HG03095 (cell line): ENCODE measurements around the gene MOSPD3.

Experiments used
- ATAC-seq: cut with Tn5 transposase; IDR thresholded peaks from one replicate; pipeline ENCODE4 v1.9.1; 2021; ENCODE audit warnings: moderate library complexity; ENCODE audit not compliant: unreplicated experiment

MOSPD3 gene

GRCh38 chr7:100590077-100590737, 22.1 kb upstream of the MOSPD3 start:
- ATAC-seq = no peak

- no peak for ATAC-seq
Observed at GRCh38 chr7:100591596-100591995, 20.7 kb upstream of the MOSPD3 start.

GRCh38 chr7:100595188-100595587, 17.2 kb upstream of the MOSPD3 start:
- ATAC-seq = no peak

GRCh38 chr7:100598425-100598824, 13.9 kb upstream of the MOSPD3 start:
- no peak for ATAC-seq

- no peak for ATAC-seq
Observed at GRCh38 chr7:100599911-100600729, 12.2 kb upstream of the MOSPD3 start.

- no peak for ATAC-seq
Observed at GRCh38 chr7:100600730-100601038, 11.7 kb upstream of the MOSPD3 start.

GRCh38 chr7:100602889-100603725, 9.2 kb upstream of the MOSPD3 start:
- ATAC-seq = no peak

- no peak for ATAC-seq
Observed at GRCh38 chr7:100603726-100604027, 8.7 kb upstream of the MOSPD3 start.

- ATAC-seq = peak; percentile 62
Observed at GRCh38 chr7:100604028-100604975, 8.0 kb upstream of the MOSPD3 start.

GRCh38 chr7:100604976-100605911, 7.1 kb upstream of the MOSPD3 start:
- ATAC-seq = no peak

- ATAC-seq = no peak
Observed at GRCh38 chr7:100606313-100606712, 6.0 kb upstream of the MOSPD3 start.

- no peak for ATAC-seq
Observed at GRCh38 chr7:100607111-100607510, 5.2 kb upstream of the MOSPD3 start.

- no peak for ATAC-seq
Observed at GRCh38 chr7:100609958-100610357, 2.4 kb upstream of the MOSPD3 start.

GRCh38 chr7:100612730-100613390, 520 bp downstream of the MOSPD3 start:
- ATAC-seq = no peak

GRCh38 chr7:100613412-100614175, 1.3 kb downstream of the MOSPD3 start:
- ATAC-seq = no peak

- ATAC-seq = no peak
Observed at GRCh38 chr7:100614308-100614861, 2.0 kb downstream of the MOSPD3 start.

GRCh38 chr7:100620239-100620638, 7.9 kb downstream of the MOSPD3 start:
- no peak for ATAC-seq

- no peak for ATAC-seq
Observed at GRCh38 chr7:100620804-100621203, 8.5 kb downstream of the MOSPD3 start.
